GF-D8 (cell line): ENCODE results near the gene MYCT1.

Experiments
- DNase-seq: peaks from one replicate; lab custom pipeline; 2025; lab: John Stamatoyannopoulos, UW

The MYCT1 gene

GRCh38 chr6:152723398-152723797 is 25.7 kb downstream of the MYCT1 start:
- no peak for DNase-seq

DNA sequence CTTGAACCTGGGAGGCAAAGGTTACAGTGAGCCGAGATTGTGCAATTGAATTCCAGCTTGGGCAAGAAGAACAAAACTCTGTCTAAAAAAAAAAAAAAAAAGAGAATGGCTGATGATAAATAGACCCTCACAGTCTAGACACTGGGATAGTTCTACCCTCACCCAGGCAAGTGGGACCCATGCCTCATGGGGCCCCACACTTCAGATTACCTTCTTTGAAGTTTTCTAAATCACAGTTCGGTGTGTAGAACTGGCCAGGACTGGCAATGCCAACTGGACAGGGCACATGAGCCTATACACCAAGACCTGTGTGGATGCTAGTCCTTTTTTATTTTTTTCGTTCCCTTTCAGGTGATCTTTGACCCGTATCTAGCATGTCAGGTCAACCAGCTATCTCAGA is 28.6 kb downstream of the MYCT1 start:
- no peak for DNase-seq

DNA sequence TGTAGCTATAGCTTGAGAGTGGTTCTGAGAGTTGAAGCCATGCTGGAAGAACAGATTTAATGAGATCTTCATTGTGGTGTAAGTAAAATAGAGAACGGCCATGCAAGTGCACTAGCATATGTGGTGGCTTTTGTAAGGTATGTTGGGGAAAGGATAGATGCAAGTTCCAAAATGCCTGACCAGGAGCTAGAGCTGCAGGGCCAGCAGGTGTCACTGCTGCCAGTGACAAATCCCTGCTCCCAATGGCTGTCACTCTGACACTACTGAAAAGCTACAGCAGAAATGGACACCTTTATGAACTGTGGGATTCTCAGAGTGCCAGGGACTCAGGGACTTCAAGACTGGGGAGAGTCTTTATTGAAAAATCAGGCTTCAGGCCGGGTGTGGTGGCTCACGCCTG is 29.8 kb downstream of the MYCT1 start:
- DNase-seq, result no peak

- DNase-seq, result no peak
These were observed 36.9 kb downstream of the MYCT1 start for GRCh38 chr6:152734630-152735029.

- no peak for DNase-seq
These were observed 39.1 kb downstream of the MYCT1 start for GRCh38 chr6:152736687-152737273.

- no peak for DNase-seq
These were observed 47.9 kb downstream of the MYCT1 start for GRCh38 chr6:152745509-152746171.

DNA sequence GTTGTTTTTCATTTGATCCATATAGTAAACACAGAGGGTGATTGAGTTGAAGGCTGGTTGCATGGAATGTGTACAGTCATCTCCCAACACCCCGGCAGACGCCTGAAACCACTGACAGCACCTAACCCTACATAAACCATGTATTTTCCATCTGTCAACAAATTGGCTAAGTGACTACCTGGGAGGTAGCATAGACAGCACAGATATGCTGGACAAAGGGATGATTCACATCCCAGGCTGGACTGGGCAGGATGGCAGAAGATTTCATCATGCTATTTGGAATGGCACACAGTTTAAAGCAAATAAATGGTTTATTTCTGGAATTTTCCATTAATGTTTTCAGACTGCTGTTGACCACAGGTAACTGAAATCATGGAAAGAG is 48.5 kb downstream of the MYCT1 start:
- no peak for DNase-seq

DNA sequence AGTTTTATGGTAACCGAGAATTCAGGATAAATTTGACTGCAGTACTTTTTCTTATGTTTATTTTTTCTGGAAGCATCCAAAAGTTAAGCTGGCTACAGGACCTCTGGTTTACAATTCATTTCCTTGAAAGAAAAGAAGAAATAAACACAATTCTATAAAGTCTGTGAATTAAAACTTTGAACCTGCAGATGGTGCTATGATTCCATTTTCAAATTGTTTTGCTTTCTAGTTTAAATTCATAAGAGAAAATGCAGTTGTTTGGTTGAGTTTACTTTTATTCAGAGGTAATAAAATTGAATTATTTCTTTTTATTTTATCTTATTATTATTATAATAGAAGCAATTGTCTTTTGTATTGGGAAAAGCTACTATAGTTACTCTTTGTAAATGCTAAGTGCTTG is 51.1 kb downstream of the MYCT1 start:
- DNase-seq, result no peak

DNA sequence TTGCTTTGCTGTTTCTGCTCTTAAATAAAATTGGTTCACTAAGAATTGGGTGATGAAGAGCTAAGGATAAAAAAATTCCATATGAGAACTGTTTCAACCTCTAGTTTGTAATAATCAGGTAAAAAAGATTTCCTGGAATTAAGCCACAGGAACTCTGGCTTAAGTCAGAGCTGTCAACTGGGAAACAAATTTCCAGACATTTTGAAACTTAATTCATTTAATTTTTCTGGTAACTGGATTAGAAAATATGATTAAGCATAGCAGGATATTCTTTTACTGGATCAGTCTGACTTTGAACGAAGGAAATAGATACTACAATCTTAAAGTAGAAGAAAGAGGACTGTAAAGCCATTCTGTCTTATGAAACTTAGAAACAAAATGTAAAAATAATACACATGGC is 51.6 kb downstream of the MYCT1 start:
- no peak for DNase-seq

GRCh38 chr6:152750694-152751093 is 53.0 kb downstream of the MYCT1 start, which contains the start of gene VIP:
Gene VIP (plus strand): TSS chr6:152750797. CDS start chr6:152752178, 1,381 bp downstream.
- DNase-seq, result no peak

DNA sequence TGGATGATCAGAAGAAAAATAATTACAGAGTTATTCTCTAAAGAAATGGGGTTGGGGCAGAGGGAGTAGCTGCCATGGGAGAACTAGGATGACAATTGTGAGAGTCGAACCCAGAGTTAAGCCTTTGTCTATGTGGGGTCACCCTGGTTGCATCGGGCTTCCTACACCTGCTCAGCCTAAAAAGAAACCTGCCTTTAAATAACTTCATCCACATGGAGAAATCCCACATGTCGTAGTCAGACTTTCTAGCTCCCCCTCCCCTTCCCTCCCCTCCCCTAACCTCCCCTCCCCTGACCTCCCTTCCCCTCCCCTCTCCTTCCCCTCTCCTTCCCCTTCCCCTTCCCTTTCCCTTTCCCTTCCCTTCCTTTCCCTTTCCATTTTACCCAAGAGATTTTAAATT is 67.6 kb downstream of the MYCT1 start:
- no peak for DNase-seq

DNA sequence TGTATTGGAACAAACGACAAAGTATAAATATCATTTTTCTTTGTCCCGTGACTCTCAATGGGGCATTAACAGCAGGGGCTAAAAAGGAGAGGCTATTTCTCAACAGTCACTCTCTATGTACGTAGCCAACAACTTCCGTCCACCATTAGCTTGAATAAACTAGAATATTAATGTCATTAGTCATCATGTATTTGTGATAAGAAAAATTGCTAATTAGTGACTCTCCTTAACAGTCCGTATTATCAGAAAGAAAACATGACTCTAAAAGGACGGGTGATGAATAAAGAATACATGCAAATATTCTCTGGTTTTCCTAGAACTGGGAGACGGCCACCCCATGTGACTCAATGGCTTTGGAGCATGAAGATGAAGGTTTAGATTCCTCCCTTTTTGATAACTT is 71.5 kb downstream of the MYCT1 start:
- no peak for DNase-seq

- DNase-seq, result no peak
These were observed 72.3 kb downstream of the MYCT1 start for GRCh38 chr6:152769993-152770392.

DNA sequence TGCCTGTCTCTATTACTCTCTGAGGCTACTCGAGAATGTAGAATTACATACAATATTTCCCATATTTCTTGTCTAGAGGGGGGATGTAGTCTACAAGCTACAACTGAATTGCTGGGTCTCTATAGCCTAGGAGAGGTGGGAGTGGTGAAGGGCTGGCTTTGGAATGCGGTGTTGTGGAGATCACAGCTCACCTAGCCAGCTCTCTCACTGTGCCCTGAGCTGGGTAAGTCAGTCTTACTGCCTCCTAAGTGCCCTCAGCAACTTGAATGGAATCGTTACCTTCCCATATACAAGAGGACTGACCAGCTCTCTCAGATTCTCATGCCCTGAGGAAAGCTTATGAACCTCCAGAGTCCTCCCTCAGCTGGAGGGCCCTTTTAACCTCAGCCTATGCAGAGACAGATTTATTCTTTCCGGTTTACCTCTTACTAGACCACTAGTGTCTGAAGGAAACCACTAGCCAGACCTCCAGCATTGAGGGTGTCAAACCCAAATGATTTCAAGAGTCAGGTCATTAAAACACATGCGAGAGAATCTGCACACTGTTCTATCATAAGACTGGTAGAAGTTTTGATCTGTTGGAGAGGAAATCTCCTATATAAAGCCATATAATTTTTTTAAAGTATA is 73.5 kb downstream of the MYCT1 start:
- DNase-seq, result no peak
